Measurements from ENCODE around the gene RGL1. TPM values are rescaled to one million over a fixed set of nuclear protein-coding genes. Genes with fewer than 3 reads are reported as not detected.

RGL1 gene
- total RNA-seq, result 10 to 100 TPM in 1 of 2 donors, 1 to 10 TPM in 1; 9.9 to 16.2 TPM

DNA sequence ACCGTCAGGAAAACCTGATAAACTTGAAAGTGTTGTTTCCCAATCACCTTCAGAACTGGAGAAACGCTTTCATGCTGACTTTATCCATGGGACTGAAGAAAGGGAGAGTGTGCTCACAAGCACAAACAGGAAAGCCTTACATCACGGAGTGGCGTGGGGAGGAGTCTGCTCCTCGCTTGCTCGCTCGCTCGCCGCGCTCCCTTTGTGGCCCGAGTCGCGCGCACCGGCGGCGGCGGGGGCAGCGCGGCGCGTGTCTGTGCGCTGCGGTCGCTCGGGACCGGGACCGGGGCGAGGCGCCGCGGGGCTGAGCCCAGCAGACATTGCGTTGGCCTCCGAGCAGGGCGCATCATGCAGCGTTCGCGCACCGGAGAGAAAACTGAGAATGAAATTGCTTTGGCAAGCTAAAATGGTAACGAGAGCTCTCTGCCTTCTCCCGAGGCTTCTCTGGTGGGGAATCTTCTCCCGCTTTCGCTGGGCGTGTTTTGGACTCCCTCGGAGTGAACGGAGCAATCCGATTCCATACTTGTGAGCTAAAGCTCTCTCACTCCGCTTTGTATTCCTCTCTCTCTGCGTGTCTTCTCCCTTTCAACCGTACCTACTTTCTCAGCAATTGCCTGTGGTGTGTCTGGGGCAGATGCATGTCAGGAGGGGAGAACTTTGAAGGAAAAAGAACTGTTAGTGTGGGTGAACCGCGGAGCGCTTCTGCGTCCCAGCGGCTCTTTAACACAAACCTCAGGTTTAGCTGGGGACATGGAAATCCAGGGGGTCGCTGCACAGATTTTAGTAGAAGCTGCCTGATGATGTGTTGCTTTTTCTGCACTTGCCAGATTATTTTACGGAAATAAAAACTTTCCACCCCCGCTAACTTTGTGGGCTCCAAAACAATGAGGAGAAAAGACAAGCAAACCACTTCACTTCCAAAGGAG lies at the start of gene RGL1:
TSS of gene RGL1 (plus strand) at position 205 of the 926 bp plus-strand sequence. CDS start at position 383, 178 bp downstream.
- no peaks in the 10 kb centered on the region for H3K9me3 ChIP-seq
- H3K27me3 ChIP-seq, result no peaks in the 10 kb centered on the region
- peak within 1 kb of the TSS in 1 of 2 donors; percentile 13 for H3K4me3 ChIP-seq
- DNase-seq (peak; percentile 38 to 70 (median 64)), ATAC-seq (peak; percentile 86)
- peaks cover 7% of the 10 kb centered on the region for H3K4me1 ChIP-seq
- TF ChIP-seq, protein P1, sequence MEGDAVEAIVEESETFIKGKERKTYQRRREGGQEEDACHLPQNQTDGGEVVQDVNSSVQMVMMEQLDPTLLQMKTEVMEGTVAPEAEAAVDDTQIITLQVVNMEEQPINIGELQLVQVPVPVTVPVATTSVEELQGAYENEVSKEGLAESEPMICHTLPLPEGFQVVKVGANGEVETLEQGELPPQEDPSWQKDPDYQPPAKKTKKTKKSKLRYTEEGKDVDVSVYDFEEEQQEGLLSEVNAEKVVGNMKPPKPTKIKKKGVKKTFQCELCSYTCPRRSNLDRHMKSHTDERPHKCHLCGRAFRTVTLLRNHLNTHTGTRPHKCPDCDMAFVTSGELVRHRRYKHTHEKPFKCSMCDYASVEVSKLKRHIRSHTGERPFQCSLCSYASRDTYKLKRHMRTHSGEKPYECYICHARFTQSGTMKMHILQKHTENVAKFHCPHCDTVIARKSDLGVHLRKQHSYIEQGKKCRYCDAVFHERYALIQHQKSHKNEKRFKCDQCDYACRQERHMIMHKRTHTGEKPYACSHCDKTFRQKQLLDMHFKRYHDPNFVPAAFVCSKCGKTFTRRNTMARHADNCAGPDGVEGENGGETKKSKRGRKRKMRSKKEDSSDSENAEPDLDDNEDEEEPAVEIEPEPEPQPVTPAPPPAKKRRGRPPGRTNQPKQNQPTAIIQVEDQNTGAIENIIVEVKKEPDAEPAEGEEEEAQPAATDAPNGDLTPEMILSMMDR (IDR thresholded peaks at IDR 0.05), result no peak
- TF ChIP-seq POLR2A (IDR thresholded peaks at IDR 0.05), result peak; percentile 56 to 58 (median 56)
- 0% methylated on average over 23 to 58 of the region's 58 CpGs for WGBS, 2 donors
- intact Hi-C loops (cut with DNase I), result no loop called here
- H3K36me3 ChIP-seq (replicated peaks in 1 of 2; ENCODE audit: insufficient read depth in 1 of 2, low read depth in 2 of 2), result no peaks in the 10 kb centered on the region
- H3K27ac ChIP-seq, result peak within 1 kb of the TSS; percentile 55 to 84 (median 70)

DNA sequence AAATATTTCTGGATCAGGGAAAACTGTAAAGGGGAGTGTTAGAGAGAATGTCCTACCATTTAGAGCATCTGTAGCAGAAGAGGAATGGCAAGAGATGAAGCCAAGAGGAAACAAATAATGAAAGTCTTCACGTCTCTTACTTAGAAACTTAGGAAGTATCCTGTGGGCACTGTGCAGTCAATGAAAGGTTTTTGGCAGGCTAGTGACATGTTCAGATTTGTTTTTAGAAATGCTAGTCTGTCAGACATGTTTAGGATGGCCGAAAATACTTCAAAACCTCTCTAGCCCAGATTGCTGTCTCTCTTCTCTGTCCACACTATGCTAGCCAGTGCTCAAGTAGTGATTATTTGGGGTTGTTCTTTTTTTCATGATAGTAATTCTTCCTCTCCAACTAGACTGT lies 48.6 kb upstream of the RGL1 start:
- H3K27ac ChIP-seq, result no peak overlapping the region
- H3K9me3 ChIP-seq, result no peaks in the 10 kb centered on the region
- no peaks in the 10 kb centered on the region for H3K36me3 ChIP-seq (replicated peaks in 1 of 2; ENCODE audit: insufficient read depth in 1 of 2, low read depth in 2 of 2)
- DNase-seq (no peak), ATAC-seq (no peak)
- intact Hi-C loops (cut with DNase I), result no loop called here
- WGBS, 2 donors, result 69 to 77% methylated on average over 2 of the region's 2 CpGs
- no peak overlapping the region for H3K4me3 ChIP-seq
- no peak for TF ChIP-seq POLR2A (IDR thresholded peaks at IDR 0.05)
- H3K27me3 ChIP-seq, result no peaks in the 10 kb centered on the region
- H3K4me1 ChIP-seq, result no peaks in the 10 kb centered on the region

GRCh38 chr1:183757061-183757460 lies 47.9 kb upstream of the RGL1 start:
- intact Hi-C loops (cut with DNase I), result no loop called here
- TF ChIP-seq, protein P1 (IDR thresholded peaks at IDR 0.05), result no peak
- TF ChIP-seq POLR2A (IDR thresholded peaks at IDR 0.05), result no peak
- Histone ChIP-seq H3K36me3 (replicated peaks in 1 of 2; ENCODE audit: insufficient read depth in 1 of 2, low read depth in 2 of 2) (no peaks in the 10 kb centered on the region), H3K9me3 (no peaks in the 10 kb centered on the region), H3K27ac (no peak overlapping the region), H3K4me1 (no peaks in the 10 kb centered on the region), H3K4me3 (no peak overlapping the region), H3K27me3 (no peaks in the 10 kb centered on the region)
- WGBS, 2 donors, result 50 to 61% methylated on average over 4 of the region's 4 CpGs
- no peak for ATAC-seq
- DNase-seq, result no peak

GRCh38 chr1:183758913-183759312 lies 46.0 kb upstream of the RGL1 start:
- TF ChIP-seq, protein P1 (IDR thresholded peaks at IDR 0.05), result no peak
- TF ChIP-seq POLR2A (IDR thresholded peaks at IDR 0.05), result no peak
- H3K36me3 ChIP-seq (replicated peaks in 1 of 2; ENCODE audit: insufficient read depth in 1 of 2, low read depth in 2 of 2), result no peaks in the 10 kb centered on the region
- H3K9me3 ChIP-seq, result no peaks in the 10 kb centered on the region
- no peak overlapping the region for H3K4me3 ChIP-seq
- no peaks in the 10 kb centered on the region for H3K27me3 ChIP-seq
- DNase-seq, result no peak
- no peak for ATAC-seq
- H3K27ac ChIP-seq, result no peak overlapping the region
- H3K4me1 ChIP-seq, result no peaks in the 10 kb centered on the region
- intact Hi-C loops (cut with DNase I), result no loop called here
- 57 to 61% methylated on average over 3 of the region's 3 CpGs for WGBS, 2 donors

GRCh38 chr1:183760661-183761060 lies 44.3 kb upstream of the RGL1 start:
- Histone ChIP-seq H3K36me3 (replicated peaks in 1 of 2; ENCODE audit: insufficient read depth in 1 of 2, low read depth in 2 of 2) (no peaks in the 10 kb centered on the region), H3K9me3 (no peaks in the 10 kb centered on the region), H3K27ac (no peak overlapping the region), H3K27me3 (no peaks in the 10 kb centered on the region), H3K4me3 (no peak overlapping the region), H3K4me1 (no peaks in the 10 kb centered on the region)
- WGBS, 2 donors, result 66 to 67% methylated on average over 2 of the region's 2 CpGs
- DNase-seq (no peak), ATAC-seq (no peak)
- TF ChIP-seq, protein P1 (IDR thresholded peaks at IDR 0.05), result no peak
- TF ChIP-seq POLR2A (IDR thresholded peaks at IDR 0.05), result no peak
- intact Hi-C loops (cut with DNase I), result no loop called here
